Mucosa of descending colon (tissue), 3 donors: ENCODE measurements around the gene OSBPL3. TPM values are rescaled to one million over a fixed set of nuclear protein-coding genes. Genes with fewer than 3 reads are reported as not detected.
"Not testable (repeated sequence)": the region's sequence is repeated elsewhere in the genome, so short reads cannot be mapped to it uniquely, and the experiment has no call there.

Source experiments
- ATAC-seq: fragments of 200-7000 bp; cut with Tn5 transposase; one replicate; pipeline ENCODE4 v1.9.1; 2020; ENCODE audit warnings: mild to moderate bottlenecking, moderate library complexity
- DNase-seq, 3 donors: peaks; one replicate each; pipeline ENCODE4 v3.0.0-alpha.2; 2020
- H3K36me3 ChIP-seq: fragments of 200-600 bp; one replicate; pipeline ENCODE4 v1.8.0; 2021; ENCODE audit warnings: low read depth, mild to moderate bottlenecking
- H3K4me1 ChIP-seq: fragments of 200-600 bp; one replicate; pipeline ENCODE4 v1.8.0; 2021; ENCODE audit warnings: low read depth, mild to moderate bottlenecking
- H3K4me3 ChIP-seq: fragments of 200-600 bp; one replicate; pipeline ENCODE4 v1.8.0; 2021; ENCODE audit warnings: mild to moderate bottlenecking
- H3K9me3 ChIP-seq: fragments of 200-600 bp; one replicate; pipeline ENCODE4 v1.8.0; 2021; ENCODE audit warnings: mild to moderate bottlenecking
- CTCF ChIP-seq: fragments of 200-600 bp; IDR thresholded peaks from one replicate; pipeline ENCODE4 v1.8.0; 2022; ENCODE audit warnings: antibody characterized with exemption, mild to moderate bottlenecking
- intact Hi-C, 2 donors: fragments of 100-400 bp; cut with DNase I in 1 of 2; cut with micrococcal nuclease in 1 of 2; formaldehyde crosslinking; loops; one replicate each; pipeline versions ENCODE4 v1.11.0 to v1.11.1; 2022; cut with DNase I, micrococcal nuclease
- total RNA-seq, 3 donors: library from RNA; stranded (reverse); fragmentation: NEBNext Ultra II Directional in 2 of 3; extraction: Animal tissue kit (Norgen Biotek cat#: 25700) in 2 of 3; gene quantifications; one replicate each; pipeline versions ENCODE4 v1.2.1 to v1.2.4, GENCODE V29; 2021 to 2023
- donor health status: DM: no; HTN: no; CAD: no; lungs with moderate emphysema.
- donor health status: DM: no; HTN: no; CAD: no.
- donor health status: DM: no; HTN: yes; CAD: no.

OSBPL3 gene
- total RNA-seq, 3 donors from 2014 or later = 9.0 to 15.4 (median 10.6) TPM

DNA sequence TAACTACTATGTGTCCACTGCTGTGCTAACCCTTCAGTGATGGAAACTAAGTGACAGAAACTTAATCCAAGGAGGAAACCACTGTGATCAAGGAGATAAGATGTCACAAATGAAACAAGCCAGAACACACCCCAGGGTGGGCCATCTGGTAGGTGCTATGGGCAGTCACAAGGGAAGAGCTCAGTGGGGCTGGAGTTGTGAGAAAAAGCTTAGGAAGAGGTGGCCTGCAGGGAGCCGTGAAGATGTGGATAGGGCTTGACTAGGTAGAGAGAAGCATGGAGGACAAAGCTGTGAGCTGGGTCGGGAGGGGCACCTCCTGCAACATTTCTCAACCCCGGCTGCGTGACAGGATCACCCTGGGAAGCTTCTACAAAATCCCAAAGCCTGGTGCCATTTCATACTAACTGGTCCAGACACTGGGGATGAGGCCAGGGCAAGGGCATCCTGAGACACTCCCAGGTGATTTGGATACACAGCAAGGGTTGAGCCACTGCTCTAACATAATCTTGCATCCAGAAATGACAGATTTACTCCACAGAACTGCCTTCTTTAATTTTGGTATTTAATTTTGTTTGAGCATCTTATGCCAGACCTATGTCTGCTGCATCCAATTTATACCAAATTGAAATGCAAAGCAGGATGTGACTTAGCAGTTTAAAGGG lies 69.3 kb downstream of the OSBPL3 start:
- ATAC-seq (no peak), DNase-seq (no peak)
- Histone ChIP-seq H3K36me3 (no peaks in the 10 kb centered on the region), H3K4me1 (no peaks in the 10 kb centered on the region), H3K4me3 (no peak overlapping the region), H3K9me3 (no peaks in the 10 kb centered on the region)
- intact Hi-C loops = no loop called here
- no peak for TF ChIP-seq CTCF

DNA sequence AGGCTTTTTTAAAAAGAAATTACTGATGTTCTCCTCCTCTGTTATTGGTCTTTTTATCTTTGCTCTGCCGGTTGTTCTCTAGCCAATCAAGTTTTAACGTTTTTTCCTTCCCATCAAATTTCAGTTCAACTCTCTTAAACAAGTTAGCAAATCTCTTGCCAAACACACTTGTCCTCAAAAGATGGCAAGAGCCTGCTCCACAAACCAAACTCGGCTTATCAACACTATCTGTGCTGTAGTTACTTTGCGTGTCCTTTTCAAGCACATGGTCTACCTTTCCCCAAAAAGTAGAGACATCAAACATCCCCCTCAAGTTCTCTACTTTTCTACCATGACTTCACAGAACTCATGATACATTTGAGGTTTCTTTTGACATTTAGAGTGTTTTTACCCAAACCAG lies 71.3 kb downstream of the OSBPL3 start:
- Histone ChIP-seq H3K9me3 (no peaks in the 10 kb centered on the region), H3K4me1 (peaks cover 3% of the 10 kb centered on the region), H3K36me3 (no peaks in the 10 kb centered on the region), H3K4me3 (no peak overlapping the region)
- no peak for TF ChIP-seq CTCF
- ATAC-seq = no peak
- intact Hi-C loops = no loop called here
- no peak for DNase-seq

GRCh38 chr7:24908166-24908565 lies 71.8 kb downstream of the OSBPL3 start:
- no peak for DNase-seq
- Histone ChIP-seq H3K4me1 (peaks cover 3% of the 10 kb centered on the region), H3K9me3 (no peaks in the 10 kb centered on the region), H3K36me3 (no peaks in the 10 kb centered on the region), H3K4me3 (no peak overlapping the region)
- intact Hi-C loops = no loop called here
- ATAC-seq = no peak
- TF ChIP-seq CTCF = no peak

DNA sequence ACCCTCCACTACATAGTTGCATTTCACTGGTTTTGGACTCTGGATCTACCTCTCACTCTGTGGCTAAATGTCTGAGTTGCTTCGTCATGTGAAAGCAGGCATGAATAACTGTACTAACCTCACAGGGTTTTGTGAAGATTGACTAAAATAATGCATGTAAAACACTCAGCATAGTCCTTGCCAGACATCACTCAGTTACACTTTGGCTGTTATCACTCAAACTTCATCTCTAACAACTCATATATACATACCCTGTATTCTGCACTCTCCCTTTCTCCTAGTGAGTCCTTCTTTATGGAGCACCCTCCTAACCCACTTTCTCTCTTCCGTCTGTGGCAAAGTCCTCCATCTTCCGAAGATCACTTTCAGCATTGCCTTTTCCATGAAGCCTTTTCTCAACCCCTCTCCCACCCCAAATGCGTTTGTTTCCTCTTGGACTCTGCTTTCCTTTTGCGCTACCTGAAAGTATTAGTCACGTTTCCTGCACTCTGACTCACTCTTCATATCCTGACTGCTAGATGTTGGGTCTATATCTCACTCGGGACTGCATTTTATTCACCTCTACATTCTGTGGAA lies 72.6 kb downstream of the OSBPL3 start:
- H3K36me3 ChIP-seq = no peaks in the 10 kb centered on the region
- intact Hi-C loops = no loop called here
- H3K9me3 ChIP-seq = no peaks in the 10 kb centered on the region
- no peak for DNase-seq
- no peak for TF ChIP-seq CTCF
- ATAC-seq = peak; percentile 66
- no peak overlapping the region for H3K4me3 ChIP-seq
- peaks cover 3% of the 10 kb centered on the region for H3K4me1 ChIP-seq

GRCh38 chr7:24905996-24906770 lies 73.8 kb downstream of the OSBPL3 start:
- Histone ChIP-seq H3K36me3 (no peaks in the 10 kb centered on the region), H3K9me3 (no peaks in the 10 kb centered on the region), H3K4me3 (no peak overlapping the region), H3K4me1 (peaks cover 3% of the 10 kb centered on the region)
- no peak for TF ChIP-seq CTCF
- intact Hi-C loops = no loop called here
- ATAC-seq (no peak), DNase-seq (no peak)

DNA sequence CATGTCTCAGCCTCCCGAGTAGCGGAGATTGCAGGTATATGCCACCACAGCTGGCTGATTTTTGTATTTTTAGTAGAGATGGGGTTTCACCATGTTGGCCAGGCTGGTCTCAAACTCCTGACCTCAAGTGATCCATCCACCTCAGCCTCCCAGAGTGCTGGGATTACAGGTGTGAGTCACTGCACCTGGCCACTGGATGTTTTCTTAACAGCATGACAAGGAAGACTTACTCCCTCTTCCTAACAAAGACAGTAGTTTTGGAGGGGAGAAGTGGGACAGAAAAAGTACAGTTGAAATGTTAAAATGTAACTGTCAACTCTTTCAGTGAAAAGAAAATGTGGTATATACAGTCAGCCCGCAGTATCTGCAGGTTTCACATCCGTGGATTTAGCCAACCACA lies 76.0 kb downstream of the OSBPL3 start:
- H3K4me1 ChIP-seq, H3K36me3 ChIP-seq, DNase-seq, H3K9me3 ChIP-seq, ATAC-seq, intact Hi-C loops, H3K4me3 ChIP-seq: not testable (repeated sequence)
